ENCODE measurements around the gene UPK3A. TPM values are rescaled to one million over a fixed set of nuclear protein-coding genes. Genes with fewer than 3 reads are reported as not detected.

The UPK3A gene
- total and polyA plus RNA-seq, 2 experiments from 2014 or later: 0.47 TPM; not detected in 1

DNA sequence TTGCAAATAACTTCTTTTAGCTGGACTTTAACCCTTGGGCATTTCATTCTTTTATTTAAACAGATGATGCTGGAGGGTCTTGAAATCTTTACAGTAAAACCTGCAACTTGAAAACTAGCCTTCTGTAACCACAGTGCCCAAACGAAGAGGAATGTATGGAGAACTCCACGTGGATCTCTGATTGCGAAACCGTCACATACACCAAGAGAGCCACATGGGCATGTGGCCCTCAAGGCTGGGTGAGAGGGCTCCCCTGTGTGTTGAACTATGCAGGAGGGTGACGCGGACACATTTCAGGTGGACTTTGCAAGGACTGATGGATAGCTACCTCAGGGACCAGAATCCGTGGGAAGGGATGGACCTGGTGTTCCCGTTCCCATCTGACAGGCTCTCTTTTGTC lies 55.6 kb downstream of the UPK3A start:
- H2AFZ ChIP-seq: no peak overlapping the region
- H3K4me2 ChIP-seq: no peak overlapping the region
- Mint-ChIP-seq H3K4me1 (no peaks in the 10 kb centered on the region), H3K27me3 (ENCODE audit: insufficient read depth, low read depth, poor library complexity) (peaks cover 2% of the 10 kb centered on the region), H3K9me3 (no peaks in the 10 kb centered on the region), H3K27ac (no peak overlapping the region), H3K36me3 (ENCODE audit: low read depth) (peaks cover 33% of the 10 kb centered on the region), H3K4me3 (no peak overlapping the region)
- DNase-seq (ENCODE audit: low spot score): no peak
- no peaks in the 10 kb centered on the region for H3K9me2 ChIP-seq (ENCODE audit: insufficient read depth)
- 0 out of 2 replicates have a peak, but pooled peaks cover 15% of the 10 kb centered on the region for H3K36me3 ChIP-seq (ENCODE audit: insufficient read depth)
- H3K27me3 ChIP-seq (ENCODE audit: insufficient read depth): no peaks in the 10 kb centered on the region
- no peak for ATAC-seq
- no peak overlapping the region for H3K4me3 ChIP-seq
- TF ChIP-seq STAT1 (IDR thresholded peaks at IDR 0.05; ENCODE audit: unreplicated experiment) (no peak), POLR2AphosphoS5 (IDR thresholded peaks at IDR 0.05; ENCODE audit: low read depth) (no peak), CREB1 (CRISPR knock-in tag; IDR thresholded peaks at IDR 0.05; ENCODE audit: low read depth) (no peak), JUNB (IDR thresholded peaks at IDR 0.05; ENCODE audit: unreplicated experiment) (no peak), REST (IDR thresholded peaks at IDR 0.05; ENCODE audit: unreplicated experiment) (no peak), EZH2 (IDR thresholded peaks at IDR 0.05; ENCODE audit: low read depth, unreplicated experiment) (no peak), ZNF114 (CRISPR knock-in tag; IDR thresholded peaks at IDR 0.05) (no peak), EZH2phosphoT487 (IDR thresholded peaks at IDR 0.05; ENCODE audit: unreplicated experiment) (no peak)
- TF ChIP-seq, protein P1, sequence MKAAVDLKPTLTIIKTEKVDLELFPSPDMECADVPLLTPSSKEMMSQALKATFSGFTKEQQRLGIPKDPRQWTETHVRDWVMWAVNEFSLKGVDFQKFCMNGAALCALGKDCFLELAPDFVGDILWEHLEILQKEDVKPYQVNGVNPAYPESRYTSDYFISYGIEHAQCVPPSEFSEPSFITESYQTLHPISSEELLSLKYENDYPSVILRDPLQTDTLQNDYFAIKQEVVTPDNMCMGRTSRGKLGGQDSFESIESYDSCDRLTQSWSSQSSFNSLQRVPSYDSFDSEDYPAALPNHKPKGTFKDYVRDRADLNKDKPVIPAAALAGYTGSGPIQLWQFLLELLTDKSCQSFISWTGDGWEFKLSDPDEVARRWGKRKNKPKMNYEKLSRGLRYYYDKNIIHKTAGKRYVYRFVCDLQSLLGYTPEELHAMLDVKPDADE (IDR thresholded peaks at IDR 0.05): no peak
- TF ChIP-seq, protein P2, sequence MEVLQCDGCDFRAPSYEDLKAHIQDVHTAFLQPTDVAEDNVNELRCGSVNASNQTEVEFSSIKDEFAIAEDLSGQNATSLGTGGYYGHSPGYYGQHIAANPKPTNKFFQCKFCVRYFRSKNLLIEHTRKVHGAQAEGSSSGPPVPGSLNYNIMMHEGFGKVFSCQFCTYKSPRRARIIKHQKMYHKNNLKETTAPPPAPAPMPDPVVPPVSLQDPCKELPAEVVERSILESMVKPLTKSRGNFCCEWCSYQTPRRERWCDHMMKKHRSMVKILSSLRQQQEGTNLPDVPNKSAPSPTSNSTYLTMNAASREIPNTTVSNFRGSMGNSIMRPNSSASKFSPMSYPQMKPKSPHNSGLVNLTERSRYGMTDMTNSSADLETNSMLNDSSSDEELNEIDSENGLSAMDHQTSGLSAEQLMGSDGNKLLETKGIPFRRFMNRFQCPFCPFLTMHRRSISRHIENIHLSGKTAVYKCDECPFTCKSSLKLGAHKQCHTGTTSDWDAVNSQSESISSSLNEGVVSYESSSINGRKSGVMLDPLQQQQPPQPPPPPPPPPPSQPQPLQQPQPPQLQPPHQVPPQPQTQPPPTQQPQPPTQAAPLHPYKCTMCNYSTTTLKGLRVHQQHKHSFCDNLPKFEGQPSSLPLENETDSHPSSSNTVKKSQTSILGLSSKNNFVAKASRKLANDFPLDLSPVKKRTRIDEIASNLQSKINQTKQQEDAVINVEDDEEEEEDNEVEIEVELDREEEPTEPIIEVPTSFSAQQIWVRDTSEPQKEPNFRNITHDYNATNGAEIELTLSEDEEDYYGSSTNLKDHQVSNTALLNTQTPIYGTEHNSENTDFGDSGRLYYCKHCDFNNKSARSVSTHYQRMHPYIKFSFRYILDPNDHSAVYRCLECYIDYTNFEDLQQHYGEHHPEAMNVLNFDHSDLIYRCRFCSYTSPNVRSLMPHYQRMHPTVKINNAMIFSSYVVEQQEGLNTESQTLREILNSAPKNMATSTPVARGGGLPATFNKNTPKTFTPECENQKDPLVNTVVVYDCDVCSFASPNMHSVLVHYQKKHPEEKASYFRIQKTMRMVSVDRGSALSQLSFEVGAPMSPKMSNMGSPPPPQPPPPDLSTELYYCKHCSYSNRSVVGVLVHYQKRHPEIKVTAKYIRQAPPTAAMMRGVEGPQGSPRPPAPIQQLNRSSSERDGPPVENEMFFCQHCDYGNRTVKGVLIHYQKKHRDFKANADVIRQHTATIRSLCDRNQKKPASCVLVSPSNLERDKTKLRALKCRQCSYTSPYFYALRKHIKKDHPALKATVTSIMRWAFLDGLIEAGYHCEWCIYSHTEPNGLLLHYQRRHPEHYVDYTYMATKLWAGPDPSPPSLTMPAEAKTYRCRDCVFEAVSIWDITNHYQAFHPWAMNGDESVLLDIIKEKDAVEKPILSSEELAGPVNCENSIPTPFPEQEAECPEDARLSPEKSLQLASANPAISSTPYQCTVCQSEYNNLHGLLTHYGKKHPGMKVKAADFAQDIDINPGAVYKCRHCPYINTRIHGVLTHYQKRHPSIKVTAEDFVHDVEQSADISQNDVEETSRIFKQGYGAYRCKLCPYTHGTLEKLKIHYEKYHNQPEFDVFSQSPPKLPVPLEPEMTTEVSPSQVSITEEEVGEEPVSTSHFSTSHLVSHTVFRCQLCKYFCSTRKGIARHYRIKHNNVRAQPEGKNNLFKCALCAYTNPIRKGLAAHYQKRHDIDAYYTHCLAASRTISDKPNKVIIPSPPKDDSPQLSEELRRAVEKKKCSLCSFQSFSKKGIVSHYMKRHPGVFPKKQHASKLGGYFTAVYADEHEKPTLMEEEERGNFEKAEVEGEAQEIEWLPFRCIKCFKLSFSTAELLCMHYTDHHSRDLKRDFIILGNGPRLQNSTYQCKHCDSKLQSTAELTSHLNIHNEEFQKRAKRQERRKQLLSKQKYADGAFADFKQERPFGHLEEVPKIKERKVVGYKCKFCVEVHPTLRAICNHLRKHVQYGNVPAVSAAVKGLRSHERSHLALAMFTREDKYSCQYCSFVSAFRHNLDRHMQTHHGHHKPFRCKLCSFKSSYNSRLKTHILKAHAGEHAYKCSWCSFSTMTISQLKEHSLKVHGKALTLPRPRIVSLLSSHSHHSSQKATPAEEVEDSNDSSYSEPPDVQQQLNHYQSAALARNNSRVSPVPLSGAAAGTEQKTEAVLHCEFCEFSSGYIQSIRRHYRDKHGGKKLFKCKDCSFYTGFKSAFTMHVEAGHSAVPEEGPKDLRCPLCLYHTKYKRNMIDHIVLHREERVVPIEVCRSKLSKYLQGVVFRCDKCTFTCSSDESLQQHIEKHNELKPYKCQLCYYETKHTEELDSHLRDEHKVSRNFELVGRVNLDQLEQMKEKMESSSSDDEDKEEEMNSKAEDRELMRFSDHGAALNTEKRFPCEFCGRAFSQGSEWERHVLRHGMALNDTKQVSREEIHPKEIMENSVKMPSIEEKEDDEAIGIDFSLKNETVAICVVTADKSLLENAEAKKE (CRISPR knock-in tag; IDR thresholded peaks at IDR 0.05): no peak
- TF ChIP-seq, protein P3, sequence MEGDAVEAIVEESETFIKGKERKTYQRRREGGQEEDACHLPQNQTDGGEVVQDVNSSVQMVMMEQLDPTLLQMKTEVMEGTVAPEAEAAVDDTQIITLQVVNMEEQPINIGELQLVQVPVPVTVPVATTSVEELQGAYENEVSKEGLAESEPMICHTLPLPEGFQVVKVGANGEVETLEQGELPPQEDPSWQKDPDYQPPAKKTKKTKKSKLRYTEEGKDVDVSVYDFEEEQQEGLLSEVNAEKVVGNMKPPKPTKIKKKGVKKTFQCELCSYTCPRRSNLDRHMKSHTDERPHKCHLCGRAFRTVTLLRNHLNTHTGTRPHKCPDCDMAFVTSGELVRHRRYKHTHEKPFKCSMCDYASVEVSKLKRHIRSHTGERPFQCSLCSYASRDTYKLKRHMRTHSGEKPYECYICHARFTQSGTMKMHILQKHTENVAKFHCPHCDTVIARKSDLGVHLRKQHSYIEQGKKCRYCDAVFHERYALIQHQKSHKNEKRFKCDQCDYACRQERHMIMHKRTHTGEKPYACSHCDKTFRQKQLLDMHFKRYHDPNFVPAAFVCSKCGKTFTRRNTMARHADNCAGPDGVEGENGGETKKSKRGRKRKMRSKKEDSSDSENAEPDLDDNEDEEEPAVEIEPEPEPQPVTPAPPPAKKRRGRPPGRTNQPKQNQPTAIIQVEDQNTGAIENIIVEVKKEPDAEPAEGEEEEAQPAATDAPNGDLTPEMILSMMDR (conservative IDR thresholded peaks at IDR 0.05; ENCODE audit: low read depth in 2 of 2): no peak
- 0 out of 2 replicates have a peak, but pooled peaks cover 1% of the 10 kb centered on the region for H4K20me1 ChIP-seq (replicated peaks; ENCODE audit: insufficient read depth)
- H3F3A ChIP-seq (replicated peaks; ENCODE audit: low read depth): no peaks in the 10 kb centered on the region
- H3K79me2 ChIP-seq (replicated peaks; ENCODE audit: insufficient read depth): no peaks in the 10 kb centered on the region
- H3K27ac ChIP-seq (ENCODE audit: low read depth): no peak overlapping the region
- no peaks in the 10 kb centered on the region for H3K4me1 ChIP-seq (ENCODE audit: insufficient read depth)

Measured in GM23338 (cell line).